Osteoblast (primary cell): ENCODE results near the gene P3H1. TPM values are rescaled to one million over a fixed set of nuclear protein-coding genes. Genes with fewer than 3 reads are reported as not detected.

ENCODE experiments used
- DNase-seq: peaks from one replicate; pipeline ENCODE4 v3.0.0; 2011; ENCODE audit warnings: low spot score, mixed read lengths; ENCODE audit not compliant: insufficient read length; ENCODE audit errors: missing footprints
- H2AFZ ChIP-seq: 2 replicates; pipeline ENCODE4 v1.6.0; 2011; ENCODE audit warnings: mild to moderate bottlenecking, low read length
- H3K27ac ChIP-seq: 2 replicates; pipeline ENCODE4 v1.5.1; 2011; ENCODE audit warnings: mild to moderate bottlenecking, low read depth, low read length, moderate library complexity
- H3K27me3 ChIP-seq: 2 replicates; pipeline ENCODE4 v1.6.0; 2012; ENCODE audit warnings: mild to moderate bottlenecking, control low read depth, inconsistent platforms, low read length, moderate library complexity; ENCODE audit not compliant: insufficient read depth
- H3K36me3 ChIP-seq: 2 replicates; pipeline ENCODE4 v1.5.1; 2011; ENCODE audit warnings: mild to moderate bottlenecking, low read length, control low read depth, moderate library complexity; ENCODE audit not compliant: insufficient read depth
- H3K4me1 ChIP-seq: 2 replicates; pipeline ENCODE4 v1.5.1; 2011; ENCODE audit warnings: mild to moderate bottlenecking, low read length, control low read depth, moderate library complexity; ENCODE audit not compliant: insufficient read depth
- H3K4me2 ChIP-seq: 2 replicates; pipeline ENCODE4 v1.6.0; 2011; ENCODE audit warnings: mild to moderate bottlenecking, low read length; ENCODE audit not compliant: insufficient read depth
- H3K4me3 ChIP-seq: fragments of 200-600 bp; sonication (generic); 3 replicates; pipeline ENCODE4 v1.5.1; 2012; ENCODE audit warnings: mild to moderate bottlenecking, low read length, inconsistent platforms; ENCODE audit not compliant: insufficient read depth
- H3K79me2 ChIP-seq: 2 replicates; pipeline ENCODE4 v1.6.0; 2012; ENCODE audit warnings: mild to moderate bottlenecking, low read length, control low read depth, inconsistent platforms; ENCODE audit not compliant: insufficient read depth
- H3K9me3 ChIP-seq: 2 replicates; pipeline ENCODE4 v1.5.1; 2011; ENCODE audit warnings: low read depth, low read length, control low read depth
- H4K20me1 ChIP-seq: 2 replicates; pipeline ENCODE4 v1.6.0; 2012; ENCODE audit warnings: mild to moderate bottlenecking, low read length, control low read depth; ENCODE audit not compliant: insufficient read depth
- CTCF ChIP-seq: IDR thresholded peaks from 2 replicates; pipeline ENCODE4 v1.5.1; 2011; ENCODE audit warnings: mild to moderate bottlenecking, low read depth, low read length, moderate library complexity; ENCODE audit errors: extremely low read depth
- total RNA-seq: library from RNA; depleted of rRNA; stranded (reverse); fragments of >200 nt; gene quantifications from 2 replicates; pipeline ENCODE4 v1.2.3, GENCODE V29; 2012

P3H1 gene
- total RNA-seq, 1 donor, result 213 TPM

- Histone ChIP-seq H3K36me3 (peaks cover 95% of the 10 kb centered on the region), H3K4me2 (no peak overlapping the region), H3K27ac (no peak overlapping the region), H3K9me3 (no peaks in the 10 kb centered on the region), H3K4me1 (no peaks in the 10 kb centered on the region), H3K4me3 (no peak overlapping the region), H3K79me2 (peaks cover 76% of the 10 kb centered on the region), H2AFZ (no peak overlapping the region), H4K20me1 (peaks cover 17% of the 10 kb centered on the region), H3K27me3 (no peaks in the 10 kb centered on the region)
- DNase-seq, result no peak
- TF ChIP-seq CTCF, result no peak
Measured at GRCh38 chr1:42700006-42700405, 66.8 kb downstream of the P3H1 start.

GRCh38 chr1:42698081-42698813 is 68.6 kb downstream of the P3H1 start:
- no peaks in the 10 kb centered on the region for H3K27me3 ChIP-seq
- peaks cover 80% of the 10 kb centered on the region for H3K79me2 ChIP-seq
- no peak overlapping the region for H3K4me2 ChIP-seq
- no peak overlapping the region for H2AFZ ChIP-seq
- no peak for DNase-seq
- no peak overlapping the region for H3K4me3 ChIP-seq
- H3K4me1 ChIP-seq, result no peaks in the 10 kb centered on the region
- H3K36me3 ChIP-seq, result peaks cover 93% of the 10 kb centered on the region
- no peak overlapping the region for H3K27ac ChIP-seq
- H4K20me1 ChIP-seq, result peaks cover 25% of the 10 kb centered on the region
- H3K9me3 ChIP-seq, result no peaks in the 10 kb centered on the region
- TF ChIP-seq CTCF, result no peak

Other genes with a start within 250 kb of the P3H1 start
- gene PPIH, start 108.6 kb downstream of the P3H1 start, total RNA-seq, result 17.4 and 18.3 TPM in 2 replicates
- 481 and 491 TPM in 2 replicates for gene YBX1, start 84.6 kb downstream of the P3H1 start, total RNA-seq
- not detected in 2 replicates for gene CLDN19, start 26.8 kb downstream of the P3H1 start, total RNA-seq
- gene C1orf50, start 221 bp upstream of the P3H1 start, total RNA-seq, result 4.7 and 5.9 TPM in 2 replicates
- under 0.01 TPM in 2 replicates for gene TMEM269, start 18.0 kb upstream of the P3H1 start, total RNA-seq
- gene ERMAP, start 50.1 kb upstream of the P3H1 start, total RNA-seq, result 21.7 and 29.2 TPM in 2 replicates
- 17.0 and 20.0 TPM in 2 replicates for gene SVBP, start 50.4 kb upstream of the P3H1 start, total RNA-seq
- 5.4 and 6.5 TPM in 2 replicates for gene ZNF691, start 79.6 kb upstream of the P3H1 start, total RNA-seq
- gene SLC2A1, start 191.8 kb upstream of the P3H1 start, total RNA-seq, result 28.3 and 43.4 TPM in 2 replicates